SU-DHL-6 (cell line): ENCODE data around the gene ZFAND3.

Source experiments
- H2AFZ ChIP-seq: fragments of 200-600 bp; sonication (generic); 2 replicates; pipeline ENCODE4 v1.6.1; 2014; ENCODE audit warnings: low read depth, mild to moderate bottlenecking, moderate library complexity, mixed read lengths, antibody characterized with exemption, low read length; ENCODE audit not compliant: severe bottlenecking
- H3F3A ChIP-seq: fragments of 200-600 bp; shearing (Covaris generic); 2 replicates; pipeline ENCODE4 v1.6.0; 2016; ENCODE audit warnings: antibody characterized with exemption, mild to moderate bottlenecking; ENCODE audit not compliant: insufficient read depth
- H3K27ac ChIP-seq: fragments of 200-600 bp; sonication (generic); 2 replicates; pipeline ENCODE4 v1.5.1; 2016; ENCODE audit warnings: low read depth, mild to moderate bottlenecking, low read length, moderate library complexity, mixed read lengths
- H3K27me3 ChIP-seq: fragments of 200-600 bp; sonication (generic), shearing (Covaris generic); 2 replicates; pipeline ENCODE4 v1.6.0; 2014; ENCODE audit warnings: mild to moderate bottlenecking, low read length
- H3K36me3 ChIP-seq: fragments of 200-600 bp; sonication (generic); 2 replicates; pipeline ENCODE4 v1.6.1; 2014; ENCODE audit warnings: mild to moderate bottlenecking, low read length, mixed read lengths
- H3K4me2 ChIP-seq: fragments of 300-600, 200-600 bp; shearing (Covaris generic), sonication (generic); 2 replicates; pipeline ENCODE4 v1.6.0; 2014; ENCODE audit warnings: low read length, low read depth, mild to moderate bottlenecking; ENCODE audit not compliant: poor library complexity, severe bottlenecking
- H3K4me3 ChIP-seq: fragments of 200-600 bp; sonication (generic); 2 replicates; pipeline ENCODE4 v1.5.1; 2014; ENCODE audit warnings: antibody characterized with exemption, low read length, mild to moderate bottlenecking, mixed read lengths; ENCODE audit not compliant: insufficient read depth, poor library complexity, severe bottlenecking
- H3K79me2 ChIP-seq: fragments of 200-600 bp; sonication (generic); 2 replicates; pipeline ENCODE4 v1.6.1; 2014; ENCODE audit warnings: mild to moderate bottlenecking, low read length, moderate library complexity; ENCODE audit not compliant: insufficient read depth
- H3K9ac ChIP-seq: fragments of 200-600 bp; sonication (generic); 2 replicates; pipeline ENCODE4 v1.7.0; 2014; ENCODE audit warnings: mild to moderate bottlenecking, low read length
- H3K9me2 ChIP-seq: fragments of 200-600 bp; sonication (generic); replicated peaks from 2 replicates; pipeline ENCODE4 v1.6.1; 2014; ENCODE audit warnings: low read length; ENCODE audit not compliant: insufficient read depth
- H3K9me3 ChIP-seq: fragments of 200-600 bp; sonication (generic); 2 replicates; pipeline ENCODE4 v1.6.1; 2014; ENCODE audit warnings: low read length, mixed read lengths; ENCODE audit not compliant: insufficient read depth
- H4K20me1 ChIP-seq: fragments of 200-600 bp; sonication (generic); 2 replicates; pipeline ENCODE4 v1.6.1; 2014; ENCODE audit warnings: low read depth, mild to moderate bottlenecking, antibody characterized with exemption, low read length, moderate library complexity, mixed read lengths
- EZH2phosphoT487 ChIP-seq: fragments of 200-600 bp; sonication (generic), shearing (Covaris generic); conservative IDR thresholded peaks from 2 replicates; pipeline ENCODE4 v1.6.1; 2018; ENCODE audit warnings: mild to moderate bottlenecking, antibody characterized with exemption, low read length, moderate library complexity, mixed read lengths
- TF ChIP-seq, protein P1 (sequence below): fragments of 200-600 bp; sonication (generic); IDR thresholded peaks from one replicate; pipeline ENCODE4 v1.5.1; 2017; ENCODE audit warnings: antibody characterized with exemption, mild to moderate bottlenecking, low read length, moderate library complexity; ENCODE audit not compliant: insufficient read depth, poor library complexity, severe bottlenecking

The ZFAND3 gene

DNA sequence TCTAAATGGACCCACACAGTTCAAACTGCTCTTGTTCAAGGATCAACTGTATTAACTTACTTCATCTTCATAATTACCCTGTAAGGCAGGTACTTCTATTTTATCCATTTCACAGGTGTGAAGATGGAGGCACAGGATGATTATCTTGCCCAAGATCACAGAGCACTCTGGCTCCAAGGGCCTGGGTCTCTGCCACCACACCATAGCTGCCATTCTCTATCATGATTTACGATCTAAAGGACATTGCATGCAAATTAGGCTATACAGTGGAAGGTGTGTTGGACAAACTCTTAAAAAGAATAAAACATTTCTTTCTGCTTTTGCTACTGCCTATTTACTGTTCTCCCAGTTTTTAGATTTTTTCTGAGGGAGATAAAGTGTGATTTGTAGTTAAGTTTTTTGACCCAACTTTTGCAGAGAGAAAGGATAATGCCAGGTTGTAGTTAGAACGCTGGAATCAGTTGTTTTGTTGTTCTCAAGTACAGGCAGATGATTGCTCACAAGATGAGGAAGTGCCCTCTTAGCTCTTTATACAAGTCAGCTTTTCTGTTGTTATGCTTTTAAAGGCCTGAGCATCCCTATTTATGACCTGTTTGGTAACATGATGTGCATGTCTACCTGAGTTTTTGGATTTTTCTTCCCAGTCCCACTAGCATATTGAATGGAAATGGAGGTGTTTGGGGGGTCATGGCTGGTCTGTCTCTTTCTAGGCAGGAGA is 247.9 kb downstream of the ZFAND3 start:
- Histone ChIP-seq H3K27ac (no peak overlapping the region), H2AFZ (no peak overlapping the region), H3K9me3 (no peaks in the 10 kb centered on the region), H3K36me3 (0 out of 2 replicates have a peak, but pooled peaks cover 4% of the 10 kb centered on the region), H3K79me2 (no peaks in the 10 kb centered on the region), H3F3A (no peaks in the 10 kb centered on the region), H3K4me2 (no peak overlapping the region), H3K27me3 (no peaks in the 10 kb centered on the region), H3K4me3 (no peak overlapping the region), H3K9me2 (no peaks in the 10 kb centered on the region), H3K9ac (no peak overlapping the region), H4K20me1 (peaks cover 8% of the 10 kb centered on the region; the same call in 1 of the 2 replicates)
- TF ChIP-seq EZH2phosphoT487, result no peak
- TF ChIP-seq, protein P1, sequence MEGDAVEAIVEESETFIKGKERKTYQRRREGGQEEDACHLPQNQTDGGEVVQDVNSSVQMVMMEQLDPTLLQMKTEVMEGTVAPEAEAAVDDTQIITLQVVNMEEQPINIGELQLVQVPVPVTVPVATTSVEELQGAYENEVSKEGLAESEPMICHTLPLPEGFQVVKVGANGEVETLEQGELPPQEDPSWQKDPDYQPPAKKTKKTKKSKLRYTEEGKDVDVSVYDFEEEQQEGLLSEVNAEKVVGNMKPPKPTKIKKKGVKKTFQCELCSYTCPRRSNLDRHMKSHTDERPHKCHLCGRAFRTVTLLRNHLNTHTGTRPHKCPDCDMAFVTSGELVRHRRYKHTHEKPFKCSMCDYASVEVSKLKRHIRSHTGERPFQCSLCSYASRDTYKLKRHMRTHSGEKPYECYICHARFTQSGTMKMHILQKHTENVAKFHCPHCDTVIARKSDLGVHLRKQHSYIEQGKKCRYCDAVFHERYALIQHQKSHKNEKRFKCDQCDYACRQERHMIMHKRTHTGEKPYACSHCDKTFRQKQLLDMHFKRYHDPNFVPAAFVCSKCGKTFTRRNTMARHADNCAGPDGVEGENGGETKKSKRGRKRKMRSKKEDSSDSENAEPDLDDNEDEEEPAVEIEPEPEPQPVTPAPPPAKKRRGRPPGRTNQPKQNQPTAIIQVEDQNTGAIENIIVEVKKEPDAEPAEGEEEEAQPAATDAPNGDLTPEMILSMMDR, result no peak

DNA sequence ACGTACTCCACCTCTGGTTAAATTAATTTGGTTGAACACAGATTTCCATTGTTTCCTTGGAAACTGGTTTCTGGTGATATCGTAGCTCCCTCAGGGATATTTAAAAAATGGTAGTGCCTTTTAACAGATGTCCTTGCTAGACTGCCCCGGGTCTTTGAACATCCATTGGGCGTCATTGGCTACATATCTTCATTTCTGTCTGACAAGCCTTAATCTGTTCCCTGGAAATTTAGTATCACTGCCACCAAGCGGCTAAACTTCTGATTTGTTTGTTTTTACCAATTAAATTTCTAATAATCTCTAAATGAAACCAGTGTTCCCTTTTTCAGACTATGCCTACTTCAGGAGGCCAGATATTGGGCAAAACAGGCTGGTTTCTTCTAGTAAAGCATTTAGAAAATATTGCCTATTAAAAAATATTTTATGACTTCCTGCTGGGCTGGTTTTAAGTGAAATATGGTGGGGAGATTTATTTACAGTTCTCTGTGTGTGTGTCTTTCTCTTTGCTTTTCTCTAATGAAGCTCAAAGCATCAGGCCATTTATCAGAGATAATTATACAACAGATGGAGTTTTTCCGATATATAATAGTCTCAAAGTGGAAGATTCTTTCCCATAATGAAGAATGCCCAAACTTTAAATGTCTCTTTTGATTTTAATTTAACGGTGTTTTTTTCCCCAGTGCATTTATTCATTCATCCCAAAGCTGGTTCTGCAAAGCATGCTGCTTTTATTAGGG is 249.5 kb downstream of the ZFAND3 start:
- Histone ChIP-seq H3K79me2 (no peaks in the 10 kb centered on the region), H3K27ac (no peak overlapping the region), H4K20me1 (peaks cover 8% of the 10 kb centered on the region; the same call in 1 of the 2 replicates), H3K9me3 (no peaks in the 10 kb centered on the region), H2AFZ (no peak overlapping the region), H3K9ac (no peak overlapping the region), H3K4me3 (no peak overlapping the region), H3K36me3 (0 out of 2 replicates have a peak, but pooled peaks cover 3% of the 10 kb centered on the region), H3K9me2 (no peaks in the 10 kb centered on the region), H3K4me2 (no peak overlapping the region), H3K27me3 (no peaks in the 10 kb centered on the region), H3F3A (no peaks in the 10 kb centered on the region)
- no peak for TF ChIP-seq EZH2phosphoT487
- TF ChIP-seq, protein P1, result no peak

DNA sequence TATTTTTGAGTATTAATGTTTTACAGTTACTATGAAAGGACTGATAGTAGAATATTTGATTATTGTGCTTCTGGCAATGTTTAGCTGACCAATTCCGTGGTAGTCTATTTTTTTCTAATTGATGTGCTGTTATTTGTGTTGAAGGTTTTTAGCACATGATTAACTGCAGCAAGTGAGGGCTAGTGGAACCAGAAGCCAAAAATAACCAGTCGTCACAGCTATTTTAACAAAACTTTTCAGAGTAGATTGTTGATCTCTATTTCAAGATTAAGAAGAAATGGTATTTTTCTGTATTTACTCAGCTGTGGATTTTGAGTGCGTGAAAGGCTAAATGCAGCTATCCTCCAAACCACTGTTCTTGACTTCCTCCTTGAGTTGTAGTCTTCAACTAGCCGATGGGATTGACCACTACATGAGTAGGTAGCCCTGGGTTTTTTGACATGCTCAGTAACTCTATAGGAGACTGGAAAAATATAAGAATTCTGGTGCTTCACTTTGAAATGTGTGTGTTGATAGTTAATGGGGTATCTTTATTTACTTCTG is 258.0 kb downstream of the ZFAND3 start:
- H3K27me3 ChIP-seq, result no peaks in the 10 kb centered on the region
- TF ChIP-seq, protein P1, result no peak
- TF ChIP-seq EZH2phosphoT487, result no peak

More for the DNA sequence above, 258.0 kb downstream of the ZFAND3 start:
- Histone ChIP-seq H3F3A (no peaks in the 10 kb centered on the region), H3K9ac (no peak overlapping the region), H2AFZ (no peak overlapping the region), H3K4me3 (no peak overlapping the region), H3K9me2 (no peaks in the 10 kb centered on the region), H3K36me3 (no peaks in the 10 kb centered on the region), H4K20me1 (no peaks in the 10 kb centered on the region), H3K9me3 (no peaks in the 10 kb centered on the region), H3K79me2 (no peaks in the 10 kb centered on the region), H3K27ac (no peak overlapping the region), H3K4me2 (no peak overlapping the region)
